Retinal pigment epithelial cell (primary cell): Measurements from ENCODE around the gene TBC1D8.

ENCODE experiments used
- DNase-seq: peaks from one replicate; pipeline ENCODE4 v3.0.0-alpha.2; 2010; ENCODE audit warnings: low read depth
- H3K4me3 ChIP-seq: 2 replicates; pipeline ENCODE4 v1.5.1; 2011; ENCODE audit warnings: mild to moderate bottlenecking, low read length, control low read depth, moderate library complexity
- CTCF ChIP-seq: conservative IDR thresholded peaks from 2 replicates; pipeline ENCODE4 v1.5.1; 2011; ENCODE audit warnings: low read depth, low read length, control low read depth, inconsistent platforms

TBC1D8 gene

GRCh38 chr2:101111917-101112771, 39.0 kb downstream of the TBC1D8 start:
- TF ChIP-seq CTCF, result no peak
- H3K4me3 ChIP-seq, result no peak overlapping the region
- DNase-seq, result peak; percentile 5

- no peak for TF ChIP-seq CTCF
- no peak overlapping the region for H3K4me3 ChIP-seq
- DNase-seq, result no peak
These were observed 39.8 kb downstream of the TBC1D8 start for GRCh38 chr2:101111262-101111838.

- no peak for TF ChIP-seq CTCF
- H3K4me3 ChIP-seq, result no peak overlapping the region
These were observed 41.6 kb downstream of the TBC1D8 start for GRCh38 chr2:101109451-101110118.

GRCh38 chr2:101108357-101108756, 42.8 kb downstream of the TBC1D8 start:
- H3K4me3 ChIP-seq, result no peak overlapping the region
- no peak for DNase-seq
- no peak for TF ChIP-seq CTCF

More at GRCh38 chr2:101109451-101110118, 41.6 kb downstream of the TBC1D8 start:
- peak; percentile 32 for DNase-seq

- no peak for TF ChIP-seq CTCF
- no peak for DNase-seq
- no peak overlapping the region for H3K4me3 ChIP-seq
These were observed 43.9 kb downstream of the TBC1D8 start for GRCh38 chr2:101107241-101107640.

GRCh38 chr2:101106453-101107181, 44.6 kb downstream of the TBC1D8 start:
- H3K4me3 ChIP-seq, result no peak overlapping the region
- no peak for TF ChIP-seq CTCF
- DNase-seq, result peak; percentile 30
